Fibroblast of pulmonary artery (primary cell): ENCODE measurements around the gene MMP11.

Source experiments
- DNase-seq: peaks from one replicate; pipeline ENCODE4 v3.0.0-alpha.2; 2010; ENCODE audit warnings: low read depth
- H3K4me3 ChIP-seq: replicated peaks from 2 replicates; pipeline ENCODE4 v1.5.1; 2011; ENCODE audit warnings: low read depth, mild to moderate bottlenecking, control low read depth, low read length, moderate library complexity
- CTCF ChIP-seq: IDR thresholded peaks from 2 replicates; pipeline ENCODE4 v1.5.1; 2011; ENCODE audit warnings: mild to moderate bottlenecking, control low read depth, low read length, inconsistent platforms; ENCODE audit errors: missing control alignments

The MMP11 gene

GRCh38 chr22:23784215-23784732, 11.6 kb downstream of the MMP11 start:
- H3K4me3 ChIP-seq, result no peak overlapping the region
- no peak for TF ChIP-seq CTCF
- no peak for DNase-seq

GRCh38 chr22:23786261-23786710, 13.6 kb downstream of the MMP11 start:
- peak overlapping the region; percentile 86 for H3K4me3 ChIP-seq
- DNase-seq, result no peak
- TF ChIP-seq CTCF, result no peak

- H3K4me3 ChIP-seq, result peak within 1 kb of the TSS; percentile 86
- DNase-seq, result peak; percentile 91
- TF ChIP-seq CTCF, result no peak
Measured at GRCh38 chr22:23786752-23787599, 14.3 kb downstream of the MMP11 start, which contains the start of gene SMARCB1. Gene SMARCB1 (plus strand): TSS chr22:23786966. CDS start chr22:23787170, 204 bp downstream.

- TF ChIP-seq CTCF, result no peak
- no peak for DNase-seq
- H3K4me3 ChIP-seq, result peak overlapping the region; percentile 86
Measured at GRCh38 chr22:23787600-23787896, 14.9 kb downstream of the MMP11 start.

GRCh38 chr22:23787910-23788309, 15.3 kb downstream of the MMP11 start:
- peak overlapping the region; percentile 86 for H3K4me3 ChIP-seq
- no peak for TF ChIP-seq CTCF
- no peak for DNase-seq

GRCh38 chr22:23789121-23789520, 16.5 kb downstream of the MMP11 start:
- no peak overlapping the region for H3K4me3 ChIP-seq
- DNase-seq, result no peak
- TF ChIP-seq CTCF, result no peak
